Hepatocyte (in vitro differentiated cells): ENCODE results near the gene ANAPC2. TPM values are rescaled to one million over a fixed set of nuclear protein-coding genes. Genes with fewer than 3 reads are reported as not detected.
A peak's percentile ranks its signal among the peaks of the same experiment; 100 is the strongest.

Experiments used
- DNase-seq: peaks from one replicate; pipeline ENCODE4 v3.0.0-alpha.2; 2016; ENCODE audit warnings: low spot score
- H2AFZ ChIP-seq: fragments of 200-600 bp; sonication (generic); 2 replicates; pipeline ENCODE4 v1.6.0; 2016; ENCODE audit warnings: antibody characterized with exemption, mild to moderate bottlenecking
- H3K27ac ChIP-seq: fragments of 200-600 bp; sonication (generic); 2 replicates; pipeline ENCODE4 v1.5.1; 2016; ENCODE audit warnings: mild to moderate bottlenecking
- H3K27me3 ChIP-seq: fragments of 200-600 bp; sonication (generic); 2 replicates; pipeline ENCODE4 v1.6.1; 2016
- H3K36me3 ChIP-seq: fragments of 200-600 bp; sonication (generic); replicated peaks from 2 replicates; pipeline ENCODE4 v1.5.1; 2016; ENCODE audit warnings: low read depth; ENCODE audit not compliant: insufficient read depth
- H3K4me1 ChIP-seq: fragments of 200-600 bp; sonication (generic); 2 replicates; pipeline ENCODE4 v1.5.1; 2016; ENCODE audit warnings: mild to moderate bottlenecking, moderate library complexity; ENCODE audit not compliant: insufficient read depth
- H3K4me2 ChIP-seq: fragments of 200-600 bp; sonication (generic); 2 replicates; pipeline ENCODE4 v1.6.0; 2016
- H3K4me3 ChIP-seq: fragments of 200-600 bp; sonication (generic); 2 replicates; pipeline ENCODE4 v1.5.1; 2016; ENCODE audit warnings: mild to moderate bottlenecking
- H3K79me2 ChIP-seq: fragments of 200-600 bp; sonication (generic); 2 replicates; pipeline ENCODE4 v1.6.0; 2017; ENCODE audit warnings: mild to moderate bottlenecking
- H3K9me2 ChIP-seq: fragments of 200-600 bp; sonication (generic); replicated peaks from 2 replicates; pipeline ENCODE4 v1.6.0; 2017; ENCODE audit warnings: mild to moderate bottlenecking; ENCODE audit not compliant: insufficient read depth
- H3K9me3 ChIP-seq: fragments of 200-600 bp; sonication (generic); 2 replicates; pipeline ENCODE4 v1.5.1; 2016; ENCODE audit warnings: low read depth, mild to moderate bottlenecking
- H4K20me1 ChIP-seq: fragments of 200-600 bp; sonication (generic); 2 replicates; pipeline ENCODE4 v1.6.0; 2016; ENCODE audit warnings: mild to moderate bottlenecking; ENCODE audit not compliant: insufficient read depth, poor library complexity, severe bottlenecking
- CTCF ChIP-seq: fragments of 200-600 bp; sonication (generic); IDR thresholded peaks from 2 replicates; pipeline ENCODE4 v1.5.1; 2016; ENCODE audit warnings: antibody characterized with exemption, mild to moderate bottlenecking; ENCODE audit not compliant: poor library complexity
- EZH2 ChIP-seq: fragments of 200-600 bp; sonication (generic); IDR thresholded peaks from 2 replicates; pipeline ENCODE4 v1.6.1; 2016; ENCODE audit warnings: antibody characterized with exemption, mild to moderate bottlenecking, borderline replicate concordance
- EZH2phosphoT487 ChIP-seq: fragments of 200-600 bp; sonication (generic); IDR thresholded peaks from one replicate; pipeline ENCODE4 v1.6.1; 2018; ENCODE audit warnings: antibody characterized with exemption, mild to moderate bottlenecking, low read depth, moderate library complexity; ENCODE audit not compliant: unreplicated experiment, severe bottlenecking
- WGBS: methylation state at CpG from one replicate; pipeline ENCODE4 v1.1.6; 2016; ENCODE audit warnings: low lambda C conversion rate; ENCODE audit errors: missing lambda C conversion rate; 5-methylcytosine and 5-hydroxymethylcytosine counted together
- polyA plus RNA-seq: library from polyadenylated mRNA; unstranded; fragments of >200 nt; fragmentation: Nextera tagmentation; extraction: Ambion mirVana; gene quantifications from 2 replicates; pipeline ENCODE4 v1.2.1, GENCODE V29; 2016
- total RNA-seq: library from RNA; depleted of rRNA; stranded (reverse); fragments of >200 nt; gene quantifications from 2 replicates; pipeline ENCODE4 v1.2.3, GENCODE V29; 2014

Gene ANAPC2
- total and polyA plus RNA-seq, 2 experiments from 2014 or later: 12.2 to 21.3 TPM

DNA sequence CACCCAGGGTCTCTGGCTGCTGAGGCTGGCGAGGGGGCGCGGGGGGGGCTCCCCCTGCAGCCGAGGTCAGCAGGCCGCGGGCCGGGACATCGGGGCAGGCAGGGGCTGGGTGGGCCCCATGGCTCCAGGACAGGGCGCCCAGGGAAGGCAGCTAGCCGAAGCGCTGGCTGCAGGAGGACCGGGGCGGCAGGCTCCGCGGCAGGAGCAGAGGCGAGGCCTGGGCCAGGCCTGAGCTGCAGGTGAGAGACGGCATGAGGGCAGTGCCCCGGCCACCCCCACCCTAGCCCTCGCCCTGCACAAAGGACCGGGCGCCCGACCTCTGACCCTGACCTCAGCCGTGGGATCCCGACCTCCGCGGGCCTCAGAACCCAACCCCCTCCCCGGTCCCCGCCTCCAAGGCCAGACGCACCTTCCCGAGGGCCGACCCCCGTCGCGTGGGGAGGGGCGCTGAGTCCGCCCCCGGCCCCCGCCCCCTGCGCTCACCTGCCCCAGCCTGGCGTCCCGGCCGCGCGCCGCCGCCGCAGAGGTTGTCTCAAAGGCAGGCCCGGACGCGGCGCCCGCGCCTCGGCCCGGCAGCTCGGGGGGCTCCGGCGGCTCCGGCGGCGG lies 33.2 kb upstream of the ANAPC2 start:
- no peak for DNase-seq
- peaks cover 39% of the 10 kb centered on the region for H3K4me1 ChIP-seq
- no peak overlapping the region for H2AFZ ChIP-seq
- WGBS: 13% methylated on average over 10 of the region's 61 CpGs
- no peak overlapping the region for H3K4me3 ChIP-seq
- no peaks in the 10 kb centered on the region for H3K9me2 ChIP-seq
- no peaks in the 10 kb centered on the region for H3K27me3 ChIP-seq
- no peaks in the 10 kb centered on the region for H3K79me2 ChIP-seq
- H4K20me1 ChIP-seq: no peaks in the 10 kb centered on the region
- H3K27ac ChIP-seq: no peak overlapping the region
- peak overlapping the region; percentile 93 for H3K4me2 ChIP-seq
- TF ChIP-seq EZH2phosphoT487 (no peak), EZH2 (no peak), CTCF (no peak)
- no peaks in the 10 kb centered on the region for H3K9me3 ChIP-seq
- no peaks in the 10 kb centered on the region for H3K36me3 ChIP-seq

GRCh38 chr9:137221095-137221505 lies 32.7 kb upstream of the ANAPC2 start:
- Histone ChIP-seq H3K27me3 (no peaks in the 10 kb centered on the region), H3K36me3 (no peaks in the 10 kb centered on the region), H3K4me2 (peak overlapping the region; percentile 93), H3K4me1 (peaks cover 34% of the 10 kb centered on the region), H3K9me2 (no peaks in the 10 kb centered on the region), H3K9me3 (no peaks in the 10 kb centered on the region), H3K79me2 (no peaks in the 10 kb centered on the region), H3K4me3 (no peak overlapping the region), H3K27ac (no peak overlapping the region), H4K20me1 (no peaks in the 10 kb centered on the region), H2AFZ (no peak overlapping the region)
- no peak for DNase-seq
- TF ChIP-seq EZH2phosphoT487 (no peak), CTCF (no peak), EZH2 (no peak)
- WGBS: 91% methylated on average over 6 of the region's 14 CpGs

- Histone ChIP-seq H3K27me3 (no peaks in the 10 kb centered on the region), H3K9me2 (no peaks in the 10 kb centered on the region), H2AFZ (no peak overlapping the region), H3K9me3 (no peaks in the 10 kb centered on the region), H3K79me2 (no peaks in the 10 kb centered on the region), H3K4me3 (no peak overlapping the region), H3K4me1 (peaks cover 34% of the 10 kb centered on the region), H3K27ac (no peak overlapping the region), H3K36me3 (no peaks in the 10 kb centered on the region), H4K20me1 (no peaks in the 10 kb centered on the region), H3K4me2 (no peak overlapping the region)
- TF ChIP-seq EZH2phosphoT487 (no peak), CTCF (no peak), EZH2 (no peak)
- DNase-seq: no peak
- 93% methylated on average over 47 of the region's 52 CpGs for WGBS
Measured at GRCh38 chr9:137220317-137221094, 32.1 kb upstream of the ANAPC2 start.
